ENCODE results near the gene NEDD4L. TPM values are rescaled to one million over a fixed set of nuclear protein-coding genes. Genes with fewer than 3 reads are reported as not detected.

The NEDD4L gene
- total and polyA plus RNA-seq, 10 of the 15 experiments (the other 5 are each of a cell fraction or from before 2014, with no cell fraction given): 7.4 to 24.0 (median 17.7) TPM

DNA sequence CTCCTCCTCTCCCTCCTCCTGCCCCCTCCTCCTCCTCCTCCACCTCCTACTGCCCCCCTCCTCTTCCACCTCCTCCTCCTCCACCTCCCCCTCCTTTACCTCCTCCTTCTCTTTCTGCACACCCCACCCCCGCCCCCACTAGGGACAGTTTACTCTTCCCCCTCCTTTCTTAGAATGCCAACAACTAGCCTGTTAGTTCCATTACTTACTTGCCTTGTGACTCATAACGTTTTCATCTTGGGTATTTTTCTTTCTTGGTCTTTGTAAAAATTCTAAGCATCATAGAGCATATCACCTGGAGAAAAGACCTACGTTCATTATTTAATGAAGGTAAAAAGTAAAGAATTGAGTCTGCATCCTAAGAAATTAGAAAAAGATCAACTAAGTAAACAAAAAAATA is 165.3 kb downstream of the NEDD4L start (continued):
- TF ChIP-seq, protein P1, sequence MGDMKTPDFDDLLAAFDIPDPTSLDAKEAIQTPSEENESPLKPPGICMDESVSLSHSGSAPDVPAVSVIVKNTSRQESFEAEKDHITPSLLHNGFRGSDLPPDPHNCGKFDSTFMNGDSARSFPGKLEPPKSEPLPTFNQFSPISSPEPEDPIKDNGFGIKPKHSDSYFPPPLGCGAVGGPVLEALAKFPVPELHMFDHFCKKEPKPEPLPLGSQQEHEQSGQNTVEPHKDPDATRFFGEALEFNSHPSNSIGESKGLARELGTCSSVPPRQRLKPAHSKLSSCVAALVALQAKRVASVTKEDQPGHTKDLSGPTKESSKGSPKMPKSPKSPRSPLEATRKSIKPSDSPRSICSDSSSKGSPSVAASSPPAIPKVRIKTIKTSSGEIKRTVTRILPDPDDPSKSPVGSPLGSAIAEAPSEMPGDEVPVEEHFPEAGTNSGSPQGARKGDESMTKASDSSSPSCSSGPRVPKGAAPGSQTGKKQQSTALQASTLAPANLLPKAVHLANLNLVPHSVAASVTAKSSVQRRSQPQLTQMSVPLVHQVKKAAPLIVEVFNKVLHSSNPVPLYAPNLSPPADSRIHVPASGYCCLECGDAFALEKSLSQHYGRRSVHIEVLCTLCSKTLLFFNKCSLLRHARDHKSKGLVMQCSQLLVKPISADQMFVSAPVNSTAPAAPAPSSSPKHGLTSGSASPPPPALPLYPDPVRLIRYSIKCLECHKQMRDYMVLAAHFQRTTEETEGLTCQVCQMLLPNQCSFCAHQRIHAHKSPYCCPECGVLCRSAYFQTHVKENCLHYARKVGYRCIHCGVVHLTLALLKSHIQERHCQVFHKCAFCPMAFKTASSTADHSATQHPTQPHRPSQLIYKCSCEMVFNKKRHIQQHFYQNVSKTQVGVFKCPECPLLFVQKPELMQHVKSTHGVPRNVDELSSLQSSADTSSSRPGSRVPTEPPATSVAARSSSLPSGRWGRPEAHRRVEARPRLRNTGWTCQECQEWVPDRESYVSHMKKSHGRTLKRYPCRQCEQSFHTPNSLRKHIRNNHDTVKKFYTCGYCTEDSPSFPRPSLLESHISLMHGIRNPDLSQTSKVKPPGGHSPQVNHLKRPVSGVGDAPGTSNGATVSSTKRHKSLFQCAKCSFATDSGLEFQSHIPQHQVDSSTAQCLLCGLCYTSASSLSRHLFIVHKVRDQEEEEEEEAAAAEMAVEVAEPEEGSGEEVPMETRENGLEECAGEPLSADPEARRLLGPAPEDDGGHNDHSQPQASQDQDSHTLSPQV (IDR thresholded peaks at IDR 0.05): no peak
- TF ChIP-seq, protein P2, sequence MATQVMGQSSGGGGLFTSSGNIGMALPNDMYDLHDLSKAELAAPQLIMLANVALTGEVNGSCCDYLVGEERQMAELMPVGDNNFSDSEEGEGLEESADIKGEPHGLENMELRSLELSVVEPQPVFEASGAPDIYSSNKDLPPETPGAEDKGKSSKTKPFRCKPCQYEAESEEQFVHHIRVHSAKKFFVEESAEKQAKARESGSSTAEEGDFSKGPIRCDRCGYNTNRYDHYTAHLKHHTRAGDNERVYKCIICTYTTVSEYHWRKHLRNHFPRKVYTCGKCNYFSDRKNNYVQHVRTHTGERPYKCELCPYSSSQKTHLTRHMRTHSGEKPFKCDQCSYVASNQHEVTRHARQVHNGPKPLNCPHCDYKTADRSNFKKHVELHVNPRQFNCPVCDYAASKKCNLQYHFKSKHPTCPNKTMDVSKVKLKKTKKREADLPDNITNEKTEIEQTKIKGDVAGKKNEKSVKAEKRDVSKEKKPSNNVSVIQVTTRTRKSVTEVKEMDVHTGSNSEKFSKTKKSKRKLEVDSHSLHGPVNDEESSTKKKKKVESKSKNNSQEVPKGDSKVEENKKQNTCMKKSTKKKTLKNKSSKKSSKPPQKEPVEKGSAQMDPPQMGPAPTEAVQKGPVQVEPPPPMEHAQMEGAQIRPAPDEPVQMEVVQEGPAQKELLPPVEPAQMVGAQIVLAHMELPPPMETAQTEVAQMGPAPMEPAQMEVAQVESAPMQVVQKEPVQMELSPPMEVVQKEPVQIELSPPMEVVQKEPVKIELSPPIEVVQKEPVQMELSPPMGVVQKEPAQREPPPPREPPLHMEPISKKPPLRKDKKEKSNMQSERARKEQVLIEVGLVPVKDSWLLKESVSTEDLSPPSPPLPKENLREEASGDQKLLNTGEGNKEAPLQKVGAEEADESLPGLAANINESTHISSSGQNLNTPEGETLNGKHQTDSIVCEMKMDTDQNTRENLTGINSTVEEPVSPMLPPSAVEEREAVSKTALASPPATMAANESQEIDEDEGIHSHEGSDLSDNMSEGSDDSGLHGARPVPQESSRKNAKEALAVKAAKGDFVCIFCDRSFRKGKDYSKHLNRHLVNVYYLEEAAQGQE (IDR thresholded peaks at IDR 0.05; ENCODE audit: low read depth, low read length): no peak
- TF ChIP-seq, protein P3, sequence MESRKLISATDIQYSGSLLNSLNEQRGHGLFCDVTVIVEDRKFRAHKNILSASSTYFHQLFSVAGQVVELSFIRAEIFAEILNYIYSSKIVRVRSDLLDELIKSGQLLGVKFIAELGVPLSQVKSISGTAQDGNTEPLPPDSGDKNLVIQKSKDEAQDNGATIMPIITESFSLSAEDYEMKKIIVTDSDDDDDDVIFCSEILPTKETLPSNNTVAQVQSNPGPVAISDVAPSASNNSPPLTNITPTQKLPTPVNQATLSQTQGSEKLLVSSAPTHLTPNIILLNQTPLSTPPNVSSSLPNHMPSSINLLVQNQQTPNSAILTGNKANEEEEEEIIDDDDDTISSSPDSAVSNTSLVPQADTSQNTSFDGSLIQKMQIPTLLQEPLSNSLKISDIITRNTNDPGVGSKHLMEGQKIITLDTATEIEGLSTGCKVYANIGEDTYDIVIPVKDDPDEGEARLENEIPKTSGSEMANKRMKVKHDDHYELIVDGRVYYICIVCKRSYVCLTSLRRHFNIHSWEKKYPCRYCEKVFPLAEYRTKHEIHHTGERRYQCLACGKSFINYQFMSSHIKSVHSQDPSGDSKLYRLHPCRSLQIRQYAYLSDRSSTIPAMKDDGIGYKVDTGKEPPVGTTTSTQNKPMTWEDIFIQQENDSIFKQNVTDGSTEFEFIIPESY (IDR thresholded peaks at IDR 0.05): no peak
- TF ChIP-seq, protein P4, sequence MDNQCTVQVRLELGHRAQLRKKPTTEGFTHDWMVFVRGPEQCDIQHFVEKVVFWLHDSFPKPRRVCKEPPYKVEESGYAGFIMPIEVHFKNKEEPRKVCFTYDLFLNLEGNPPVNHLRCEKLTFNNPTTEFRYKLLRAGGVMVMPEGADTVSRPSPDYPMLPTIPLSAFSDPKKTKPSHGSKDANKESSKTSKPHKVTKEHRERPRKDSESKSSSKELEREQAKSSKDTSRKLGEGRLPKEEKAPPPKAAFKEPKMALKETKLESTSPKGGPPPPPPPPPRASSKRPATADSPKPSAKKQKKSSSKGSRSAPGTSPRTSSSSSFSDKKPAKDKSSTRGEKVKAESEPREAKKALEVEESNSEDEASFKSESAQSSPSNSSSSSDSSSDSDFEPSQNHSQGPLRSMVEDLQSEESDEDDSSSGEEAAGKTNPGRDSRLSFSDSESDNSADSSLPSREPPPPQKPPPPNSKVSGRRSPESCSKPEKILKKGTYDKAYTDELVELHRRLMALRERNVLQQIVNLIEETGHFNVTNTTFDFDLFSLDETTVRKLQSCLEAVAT (IDR thresholded peaks at IDR 0.05): no peak
- TF ChIP-seq, protein P5, sequence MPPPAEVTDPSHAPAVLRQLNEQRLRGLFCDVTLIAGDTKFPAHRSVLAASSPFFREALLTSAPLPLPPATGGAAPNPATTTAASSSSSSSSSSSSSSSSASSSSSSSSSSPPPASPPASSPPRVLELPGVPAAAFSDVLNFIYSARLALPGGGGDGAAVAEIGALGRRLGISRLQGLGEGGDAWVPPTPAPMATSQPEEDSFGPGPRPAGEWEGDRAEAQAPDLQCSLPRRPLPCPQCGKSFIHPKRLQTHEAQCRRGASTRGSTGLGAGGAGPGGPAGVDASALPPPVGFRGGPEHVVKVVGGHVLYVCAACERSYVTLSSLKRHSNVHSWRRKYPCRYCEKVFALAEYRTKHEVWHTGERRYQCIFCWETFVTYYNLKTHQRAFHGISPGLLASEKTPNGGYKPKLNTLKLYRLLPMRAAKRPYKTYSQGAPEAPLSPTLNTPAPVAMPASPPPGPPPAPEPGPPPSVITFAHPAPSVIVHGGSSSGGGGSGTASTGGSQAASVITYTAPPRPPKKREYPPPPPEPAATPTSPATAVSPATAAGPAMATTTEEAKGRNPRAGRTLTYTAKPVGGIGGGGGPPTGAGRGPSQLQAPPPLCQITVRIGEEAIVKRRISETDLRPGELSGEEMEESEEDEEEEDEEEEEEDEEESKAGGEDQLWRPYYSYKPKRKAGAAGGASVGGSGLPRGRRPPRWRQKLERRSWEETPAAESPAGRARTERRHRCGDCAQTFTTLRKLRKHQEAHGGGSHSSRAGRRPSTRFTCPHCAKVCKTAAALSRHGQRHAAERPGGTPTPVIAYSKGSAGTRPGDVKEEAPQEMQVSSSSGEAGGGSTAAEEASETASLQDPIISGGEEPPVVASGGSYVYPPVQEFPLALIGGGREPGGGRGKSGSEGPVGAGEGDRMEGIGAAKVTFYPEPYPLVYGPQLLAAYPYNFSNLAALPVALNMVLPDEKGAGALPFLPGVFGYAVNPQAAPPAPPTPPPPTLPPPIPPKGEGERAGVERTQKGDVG (CRISPR knock-in tag; IDR thresholded peaks at IDR 0.05): no peak
- TF ChIP-seq SRF (IDR thresholded peaks at IDR 0.05; ENCODE audit: low read depth in 2 of 2, low read length in 2 of 2): no peak
